ENCODE measurements around the gene TNFRSF1A.

The TNFRSF1A gene

DNA sequence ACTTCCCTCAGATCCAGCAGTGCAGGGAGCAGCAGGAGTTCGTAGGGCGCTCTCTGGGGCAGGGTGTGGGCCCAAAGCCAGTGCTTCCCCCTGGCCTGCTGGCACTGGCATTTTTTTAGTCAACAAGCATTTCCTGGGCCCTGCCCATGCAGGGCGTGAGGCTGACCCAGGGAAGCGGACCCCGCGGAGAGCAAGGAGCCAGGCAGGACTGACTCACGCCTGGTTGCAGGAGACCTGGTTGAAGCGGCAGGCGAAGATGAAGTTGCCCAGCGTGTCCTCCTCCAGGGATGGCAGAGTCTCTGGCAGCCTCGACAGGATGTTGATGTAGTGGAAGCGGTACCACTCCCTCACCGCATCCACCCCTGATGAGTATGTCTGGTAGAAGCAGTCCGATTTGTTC lies 20.0 kb upstream of the TNFRSF1A start:
- peaks cover 11% of the 10 kb centered on the region for H3K27me3 ChIP-seq (ENCODE audit: control insufficient read depth, low read length)
- H3K9me3 ChIP-seq (ENCODE audit: control insufficient read depth, insufficient read depth, low read length) = no peaks in the 10 kb centered on the region
- no peak overlapping the region for H3K4me2 ChIP-seq (ENCODE audit: low read length)
- H3K79me2 ChIP-seq (ENCODE audit: control insufficient read depth, low read length) = no peaks in the 10 kb centered on the region
- peaks cover 13% of the 10 kb centered on the region for H3K4me1 ChIP-seq (ENCODE audit: control insufficient read depth, low read length)
- no peaks in the 10 kb centered on the region for H3K36me3 ChIP-seq (ENCODE audit: control insufficient read depth, low read length)
- H3F3A ChIP-seq (ENCODE audit: control insufficient read depth, insufficient read depth) = peaks cover 4% of the 10 kb centered on the region; the same call in 1 of the 2 replicates
- no peak overlapping the region for H3K27ac ChIP-seq (ENCODE audit: low read depth, low read length)
- H3K9me2 ChIP-seq (replicated peaks; ENCODE audit: control insufficient read depth, low read length) = no peaks in the 10 kb centered on the region
- TF ChIP-seq, protein P1, sequence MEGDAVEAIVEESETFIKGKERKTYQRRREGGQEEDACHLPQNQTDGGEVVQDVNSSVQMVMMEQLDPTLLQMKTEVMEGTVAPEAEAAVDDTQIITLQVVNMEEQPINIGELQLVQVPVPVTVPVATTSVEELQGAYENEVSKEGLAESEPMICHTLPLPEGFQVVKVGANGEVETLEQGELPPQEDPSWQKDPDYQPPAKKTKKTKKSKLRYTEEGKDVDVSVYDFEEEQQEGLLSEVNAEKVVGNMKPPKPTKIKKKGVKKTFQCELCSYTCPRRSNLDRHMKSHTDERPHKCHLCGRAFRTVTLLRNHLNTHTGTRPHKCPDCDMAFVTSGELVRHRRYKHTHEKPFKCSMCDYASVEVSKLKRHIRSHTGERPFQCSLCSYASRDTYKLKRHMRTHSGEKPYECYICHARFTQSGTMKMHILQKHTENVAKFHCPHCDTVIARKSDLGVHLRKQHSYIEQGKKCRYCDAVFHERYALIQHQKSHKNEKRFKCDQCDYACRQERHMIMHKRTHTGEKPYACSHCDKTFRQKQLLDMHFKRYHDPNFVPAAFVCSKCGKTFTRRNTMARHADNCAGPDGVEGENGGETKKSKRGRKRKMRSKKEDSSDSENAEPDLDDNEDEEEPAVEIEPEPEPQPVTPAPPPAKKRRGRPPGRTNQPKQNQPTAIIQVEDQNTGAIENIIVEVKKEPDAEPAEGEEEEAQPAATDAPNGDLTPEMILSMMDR (IDR thresholded peaks at IDR 0.05; ENCODE audit: low read depth, low read length, poor library complexity, severe bottlenecking) = no peak
- TF ChIP-seq EZH2phosphoT487 (IDR thresholded peaks at IDR 0.05; ENCODE audit: borderline replicate concordance, low read length) = no peak
- H4K20me1 ChIP-seq (ENCODE audit: control insufficient read depth, insufficient read depth, low read depth, low read length) = no peaks in the 10 kb centered on the region
- no peak overlapping the region for H3K4me3 ChIP-seq (ENCODE audit: low read length)

DNA sequence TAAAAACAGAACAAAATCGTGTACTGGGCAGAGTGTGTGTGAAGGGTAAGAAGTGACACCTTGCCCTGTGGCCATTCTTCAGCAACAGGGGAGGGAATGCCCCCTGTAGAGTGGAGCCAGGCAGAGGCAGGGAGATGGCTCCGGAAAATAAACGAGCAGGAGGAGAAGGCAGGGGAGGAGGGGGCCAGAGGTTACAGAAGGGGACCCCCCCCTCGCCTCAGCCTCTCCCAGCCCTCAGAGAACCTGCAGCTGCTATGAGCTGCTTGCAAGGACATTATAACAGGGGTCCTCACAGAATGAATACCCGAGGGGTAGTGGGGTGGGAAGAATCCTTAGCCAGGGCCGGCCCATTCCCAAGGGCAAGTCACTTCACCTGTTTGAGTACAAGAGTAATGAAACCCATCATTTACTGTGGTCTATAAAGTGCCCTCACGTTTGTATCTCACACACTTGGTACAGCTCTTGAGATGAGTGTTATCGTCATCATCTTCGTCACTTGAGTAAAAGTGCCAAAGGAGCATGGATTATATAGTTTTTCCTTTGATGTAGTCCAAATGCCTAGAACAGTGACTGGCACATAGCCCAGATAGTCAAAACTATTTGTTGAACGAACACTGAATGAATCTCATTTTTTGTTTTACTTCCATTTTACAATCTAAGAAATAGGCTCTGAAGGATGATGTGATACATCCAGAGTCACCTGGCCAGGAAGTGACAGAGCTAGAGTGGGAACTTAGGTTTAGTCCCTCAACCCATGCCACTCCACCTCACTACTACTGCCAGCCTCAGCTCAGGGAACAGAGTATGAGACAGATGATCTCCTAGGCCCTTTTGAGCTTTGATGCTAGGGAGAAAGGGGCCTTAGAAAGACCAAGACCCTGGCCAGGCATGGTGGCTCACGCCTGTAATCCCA lies 19.0 kb upstream of the TNFRSF1A start:
- H3K27me3 ChIP-seq (ENCODE audit: control insufficient read depth, low read length) = peaks cover 19% of the 10 kb centered on the region
- H3K4me3 ChIP-seq (ENCODE audit: low read length) = no peak overlapping the region
- H3K79me2 ChIP-seq (ENCODE audit: control insufficient read depth, low read length) = no peaks in the 10 kb centered on the region
- no peak overlapping the region for H3K4me2 ChIP-seq (ENCODE audit: low read length)
- no peaks in the 10 kb centered on the region for H3K36me3 ChIP-seq (ENCODE audit: control insufficient read depth, low read length)
- no peaks in the 10 kb centered on the region for H3K9me2 ChIP-seq (replicated peaks; ENCODE audit: control insufficient read depth, low read length)
- no peak overlapping the region for H3K27ac ChIP-seq (ENCODE audit: low read depth, low read length)
- no peaks in the 10 kb centered on the region for H3K9me3 ChIP-seq (ENCODE audit: control insufficient read depth, insufficient read depth, low read length)
- peaks cover 13% of the 10 kb centered on the region for H3K4me1 ChIP-seq (ENCODE audit: control insufficient read depth, low read length)
- H3F3A ChIP-seq (ENCODE audit: control insufficient read depth, insufficient read depth) = peaks cover 4% of the 10 kb centered on the region; the same call in 1 of the 2 replicates
- TF ChIP-seq EZH2phosphoT487 (IDR thresholded peaks at IDR 0.05; ENCODE audit: borderline replicate concordance, low read length) = no peak
- TF ChIP-seq, protein P1 (IDR thresholded peaks at IDR 0.05; ENCODE audit: low read depth, low read length, poor library complexity, severe bottlenecking) = no peak
- no peaks in the 10 kb centered on the region for H4K20me1 ChIP-seq (ENCODE audit: control insufficient read depth, insufficient read depth, low read depth, low read length)

DNA sequence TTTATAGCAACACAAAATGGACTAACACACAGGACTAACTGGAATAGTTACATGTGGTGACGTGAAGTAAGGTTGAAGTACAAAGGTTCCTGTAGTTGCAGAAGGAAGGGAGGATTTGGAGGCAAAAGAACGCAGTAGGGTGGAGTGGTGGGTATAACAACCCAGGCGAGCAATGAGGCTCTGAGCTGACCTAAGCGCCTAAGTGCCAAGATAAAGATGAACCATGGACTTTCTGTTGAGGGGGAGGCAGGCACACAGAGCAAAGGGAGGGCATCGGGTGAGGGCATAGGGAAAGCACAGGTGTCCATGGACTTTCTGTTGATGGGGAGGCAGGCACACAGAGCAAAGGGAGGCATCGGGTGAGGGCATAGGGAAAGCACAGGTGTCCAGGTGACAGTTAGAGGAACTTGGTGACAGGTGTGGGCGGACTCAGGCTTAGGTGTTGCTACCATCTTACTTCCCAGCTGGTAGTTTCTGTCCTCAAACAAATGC lies 18.2 kb upstream of the TNFRSF1A start:
- TF ChIP-seq, protein P1 (IDR thresholded peaks at IDR 0.05; ENCODE audit: low read depth, low read length, poor library complexity, severe bottlenecking) = no peak
- no peak for TF ChIP-seq EZH2phosphoT487 (IDR thresholded peaks at IDR 0.05; ENCODE audit: borderline replicate concordance, low read length)
- Histone ChIP-seq H3K27me3 (ENCODE audit: control insufficient read depth, low read length) (peaks cover 19% of the 10 kb centered on the region), H3K4me2 (ENCODE audit: low read length) (no peak overlapping the region), H4K20me1 (ENCODE audit: control insufficient read depth, insufficient read depth, low read depth, low read length) (no peaks in the 10 kb centered on the region), H3F3A (ENCODE audit: control insufficient read depth, insufficient read depth) (peaks cover under 1% of the 10 kb centered on the region; the same call in 1 of the 2 replicates), H3K4me3 (ENCODE audit: low read length) (no peak overlapping the region), H3K79me2 (ENCODE audit: control insufficient read depth, low read length) (no peaks in the 10 kb centered on the region), H3K9me3 (ENCODE audit: control insufficient read depth, insufficient read depth, low read length) (no peaks in the 10 kb centered on the region), H3K27ac (ENCODE audit: low read depth, low read length) (no peak overlapping the region), H3K9me2 (replicated peaks; ENCODE audit: control insufficient read depth, low read length) (no peaks in the 10 kb centered on the region), H3K36me3 (ENCODE audit: control insufficient read depth, low read length) (no peaks in the 10 kb centered on the region), H3K4me1 (ENCODE audit: control insufficient read depth, low read length) (peaks cover 13% of the 10 kb centered on the region)

Data from DOHH2 (cell line).